Glomerular endothelial cell (primary cell): ENCODE data around the gene PRDM1. TPM values are rescaled to one million over a fixed set of nuclear protein-coding genes. Genes with fewer than 3 reads are reported as not detected.

ENCODE experiments used
- DNase-seq: peaks from one replicate; pipeline ENCODE4 v3.0.0-alpha.2; 2011; ENCODE audit warnings: low read depth, low spot score; ENCODE audit errors: extremely low read depth
- total RNA-seq: library from RNA; depleted of rRNA; stranded (reverse); fragments of >200 nt; gene quantifications from 2 replicates; pipeline ENCODE4 v1.2.3, GENCODE V29; 2015

PRDM1 gene
- total RNA-seq: 3.8 and 11.7 TPM in 2 replicates

- DNase-seq: no peak
These were observed at the start of gene PRDM1 for GRCh38 chr6:106085984-106086813. Gene PRDM1 (plus strand): TSS chr6:106086336. CDS start chr6:106086554, 218 bp downstream.

- no peak for DNase-seq
These were observed 49.1 kb upstream of the PRDM1 start for GRCh38 chr6:106037060-106037459.

GRCh38 chr6:106039897-106040592, 46.1 kb upstream of the PRDM1 start:
- no peak for DNase-seq

- DNase-seq: no peak
These were observed 42.0 kb upstream of the PRDM1 start for GRCh38 chr6:106044151-106044550.

- DNase-seq: no peak
These were observed 41.1 kb upstream of the PRDM1 start for GRCh38 chr6:106045077-106045476.

GRCh38 chr6:106046116-106046853, 39.9 kb upstream of the PRDM1 start:
- no peak for DNase-seq

GRCh38 chr6:106046854-106047200, 39.3 kb upstream of the PRDM1 start:
- no peak for DNase-seq

GRCh38 chr6:106048336-106048735, 37.8 kb upstream of the PRDM1 start:
- no peak for DNase-seq

- no peak for DNase-seq
These were observed 35.6 kb upstream of the PRDM1 start for GRCh38 chr6:106050538-106050937.

GRCh38 chr6:106051226-106051625, 34.9 kb upstream of the PRDM1 start:
- no peak for DNase-seq

GRCh38 chr6:106053484-106054205, 32.5 kb upstream of the PRDM1 start:
- DNase-seq: no peak

- DNase-seq: no peak
These were observed 30.6 kb upstream of the PRDM1 start for GRCh38 chr6:106055489-106055888.

- no peak for DNase-seq
These were observed 29.9 kb upstream of the PRDM1 start for GRCh38 chr6:106056060-106056745.

GRCh38 chr6:106056746-106057390, 29.3 kb upstream of the PRDM1 start:
- no peak for DNase-seq

GRCh38 chr6:106059331-106059730, 26.8 kb upstream of the PRDM1 start:
- no peak for DNase-seq

- DNase-seq: no peak
These were observed 26.0 kb upstream of the PRDM1 start for GRCh38 chr6:106060167-106060566.

GRCh38 chr6:106063448-106063850, 22.7 kb upstream of the PRDM1 start:
- DNase-seq: no peak

- DNase-seq: no peak
These were observed 22.0 kb upstream of the PRDM1 start for GRCh38 chr6:106064142-106064541.

- no peak for DNase-seq
These were observed 21.4 kb upstream of the PRDM1 start for GRCh38 chr6:106064756-106065155.

- no peak for DNase-seq
These were observed 19.1 kb upstream of the PRDM1 start for GRCh38 chr6:106066989-106067388.
